ENCODE data around the gene ELMO1.

The ELMO1 gene

GRCh38 chr7:37277513-37277912 is 171.2 kb downstream of the ELMO1 start:
- TF ChIP-seq, protein P1, sequence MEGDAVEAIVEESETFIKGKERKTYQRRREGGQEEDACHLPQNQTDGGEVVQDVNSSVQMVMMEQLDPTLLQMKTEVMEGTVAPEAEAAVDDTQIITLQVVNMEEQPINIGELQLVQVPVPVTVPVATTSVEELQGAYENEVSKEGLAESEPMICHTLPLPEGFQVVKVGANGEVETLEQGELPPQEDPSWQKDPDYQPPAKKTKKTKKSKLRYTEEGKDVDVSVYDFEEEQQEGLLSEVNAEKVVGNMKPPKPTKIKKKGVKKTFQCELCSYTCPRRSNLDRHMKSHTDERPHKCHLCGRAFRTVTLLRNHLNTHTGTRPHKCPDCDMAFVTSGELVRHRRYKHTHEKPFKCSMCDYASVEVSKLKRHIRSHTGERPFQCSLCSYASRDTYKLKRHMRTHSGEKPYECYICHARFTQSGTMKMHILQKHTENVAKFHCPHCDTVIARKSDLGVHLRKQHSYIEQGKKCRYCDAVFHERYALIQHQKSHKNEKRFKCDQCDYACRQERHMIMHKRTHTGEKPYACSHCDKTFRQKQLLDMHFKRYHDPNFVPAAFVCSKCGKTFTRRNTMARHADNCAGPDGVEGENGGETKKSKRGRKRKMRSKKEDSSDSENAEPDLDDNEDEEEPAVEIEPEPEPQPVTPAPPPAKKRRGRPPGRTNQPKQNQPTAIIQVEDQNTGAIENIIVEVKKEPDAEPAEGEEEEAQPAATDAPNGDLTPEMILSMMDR (IDR thresholded peaks at IDR 0.05; ENCODE audit: low read depth, low read length, missing control alignments): no peak
- no peak for DNase-seq (ENCODE audit: low read depth)
- no peak overlapping the region for H3K4me3 ChIP-seq (ENCODE audit: low read depth, low read length)
- in situ Hi-C loops (cut with HindIII; ENCODE audit: low sequenced_read_pairs): no loop called here

DNA sequence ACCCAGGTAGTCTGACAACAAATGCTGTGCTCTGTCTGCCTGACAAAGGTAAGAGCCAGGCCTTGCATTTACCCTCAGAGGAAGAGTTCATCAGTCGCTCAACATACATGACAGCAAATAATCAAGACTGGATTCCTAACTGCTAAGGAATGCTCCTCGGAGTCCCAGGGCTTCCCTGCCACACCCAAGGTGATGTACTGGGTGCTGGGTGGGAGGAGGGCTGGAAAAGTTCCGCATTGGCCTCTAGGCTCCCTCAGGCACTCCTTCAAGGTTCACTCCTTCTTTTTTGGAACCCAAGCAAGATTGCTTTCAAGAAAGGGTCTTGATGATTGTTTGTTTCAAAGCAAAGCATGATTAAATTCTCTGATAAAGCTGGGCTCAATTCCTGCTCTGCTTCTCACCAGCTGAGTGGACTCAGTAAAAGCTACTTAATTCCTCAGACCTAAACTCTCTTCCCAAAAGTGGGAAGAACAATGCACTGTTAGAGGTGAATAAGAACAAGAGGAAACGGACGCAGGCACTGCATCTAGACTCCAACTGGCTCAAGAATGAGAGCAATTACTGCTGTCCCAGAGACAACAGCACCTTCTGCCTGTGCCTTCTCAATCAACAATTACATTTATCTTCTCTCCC is 173.5 kb downstream of the ELMO1 start:
- TF ChIP-seq, protein P1 (IDR thresholded peaks at IDR 0.05; ENCODE audit: low read depth, low read length, missing control alignments): no peak
- DNase-seq (ENCODE audit: low read depth): no peak
- in situ Hi-C loops (cut with HindIII; ENCODE audit: low sequenced_read_pairs): no loop called here
- no peak overlapping the region for H3K4me3 ChIP-seq (ENCODE audit: low read depth, low read length)

GRCh38 chr7:37273891-37274290 is 174.8 kb downstream of the ELMO1 start:
- in situ Hi-C loops (cut with HindIII; ENCODE audit: low sequenced_read_pairs): no loop called here
- H3K4me3 ChIP-seq (ENCODE audit: low read depth, low read length): no peak overlapping the region
- TF ChIP-seq, protein P1 (IDR thresholded peaks at IDR 0.05; ENCODE audit: low read depth, low read length, missing control alignments): no peak
- DNase-seq (ENCODE audit: low read depth): no peak

- H3K4me3 ChIP-seq (ENCODE audit: low read depth, low read length): no peak overlapping the region
- TF ChIP-seq, protein P1 (IDR thresholded peaks at IDR 0.05; ENCODE audit: low read depth, low read length, missing control alignments): no peak
- no peak for DNase-seq (ENCODE audit: low read depth)
- in situ Hi-C loops (cut with HindIII; ENCODE audit: low sequenced_read_pairs): no loop called here
These were observed 178.8 kb downstream of the ELMO1 start for GRCh38 chr7:37269711-37270508.

DNA sequence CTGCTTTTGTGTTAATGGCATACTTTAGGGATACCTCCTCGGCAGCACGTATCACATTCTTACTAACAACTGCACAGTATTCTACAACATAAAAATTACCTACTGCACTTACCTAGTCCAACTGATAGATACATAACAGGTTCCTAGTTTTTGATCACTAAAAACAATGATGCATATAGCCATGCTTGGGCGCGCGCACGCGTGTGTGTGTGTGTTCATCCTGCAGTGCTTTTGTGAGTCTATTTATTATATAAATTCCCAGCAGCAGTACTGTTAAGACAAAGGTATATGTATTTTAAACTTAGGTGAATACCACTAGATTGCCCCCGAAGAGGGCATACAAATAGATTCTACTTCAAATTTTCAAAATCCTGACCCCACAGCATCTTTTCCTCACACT is 181.4 kb downstream of the ELMO1 start:
- TF ChIP-seq, protein P1 (IDR thresholded peaks at IDR 0.05; ENCODE audit: low read depth, low read length, missing control alignments): no peak
- no peak for DNase-seq (ENCODE audit: low read depth)
- no peak overlapping the region for H3K4me3 ChIP-seq (ENCODE audit: low read depth, low read length)
- in situ Hi-C loops (cut with HindIII; ENCODE audit: low sequenced_read_pairs): no loop called here

DNA sequence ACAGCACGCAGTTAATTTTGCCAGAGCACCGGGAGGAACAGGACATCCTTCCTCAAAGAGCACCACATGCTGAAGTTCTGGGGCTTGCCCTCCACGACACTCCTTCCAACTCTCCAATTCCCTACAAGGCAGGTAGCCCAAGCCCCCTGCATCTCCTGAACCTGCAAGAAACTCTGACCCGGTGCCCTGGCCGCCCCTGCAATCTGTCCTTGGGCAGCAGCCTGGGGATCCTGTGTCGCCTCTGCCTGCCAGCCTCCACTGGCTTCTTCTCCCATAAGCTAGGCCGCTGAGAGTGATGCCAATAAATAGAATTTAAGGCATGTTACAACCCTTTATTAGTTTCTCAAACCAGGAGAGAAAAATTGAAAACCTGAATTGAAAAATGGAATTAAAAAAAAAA is 182.8 kb downstream of the ELMO1 start:
- DNase-seq (ENCODE audit: low read depth): no peak

More for the DNA sequence above, 182.8 kb downstream of the ELMO1 start:
- in situ Hi-C loops (cut with HindIII; ENCODE audit: low sequenced_read_pairs): no loop called here
- TF ChIP-seq, protein P1 (IDR thresholded peaks at IDR 0.05; ENCODE audit: low read depth, low read length, missing control alignments): no peak
- H3K4me3 ChIP-seq (ENCODE audit: low read depth, low read length): no peak overlapping the region

All from astrocyte of the cerebellum (primary cell).